Inflammatory macrophage (primary cell): Measurements from ENCODE around the gene CEP63.

Experiments
- DNase-seq, 2 donors: peaks; one replicate each; pipeline ENCODE4 v3.0.0-alpha.2; 2020 to 2022

Gene CEP63

DNA sequence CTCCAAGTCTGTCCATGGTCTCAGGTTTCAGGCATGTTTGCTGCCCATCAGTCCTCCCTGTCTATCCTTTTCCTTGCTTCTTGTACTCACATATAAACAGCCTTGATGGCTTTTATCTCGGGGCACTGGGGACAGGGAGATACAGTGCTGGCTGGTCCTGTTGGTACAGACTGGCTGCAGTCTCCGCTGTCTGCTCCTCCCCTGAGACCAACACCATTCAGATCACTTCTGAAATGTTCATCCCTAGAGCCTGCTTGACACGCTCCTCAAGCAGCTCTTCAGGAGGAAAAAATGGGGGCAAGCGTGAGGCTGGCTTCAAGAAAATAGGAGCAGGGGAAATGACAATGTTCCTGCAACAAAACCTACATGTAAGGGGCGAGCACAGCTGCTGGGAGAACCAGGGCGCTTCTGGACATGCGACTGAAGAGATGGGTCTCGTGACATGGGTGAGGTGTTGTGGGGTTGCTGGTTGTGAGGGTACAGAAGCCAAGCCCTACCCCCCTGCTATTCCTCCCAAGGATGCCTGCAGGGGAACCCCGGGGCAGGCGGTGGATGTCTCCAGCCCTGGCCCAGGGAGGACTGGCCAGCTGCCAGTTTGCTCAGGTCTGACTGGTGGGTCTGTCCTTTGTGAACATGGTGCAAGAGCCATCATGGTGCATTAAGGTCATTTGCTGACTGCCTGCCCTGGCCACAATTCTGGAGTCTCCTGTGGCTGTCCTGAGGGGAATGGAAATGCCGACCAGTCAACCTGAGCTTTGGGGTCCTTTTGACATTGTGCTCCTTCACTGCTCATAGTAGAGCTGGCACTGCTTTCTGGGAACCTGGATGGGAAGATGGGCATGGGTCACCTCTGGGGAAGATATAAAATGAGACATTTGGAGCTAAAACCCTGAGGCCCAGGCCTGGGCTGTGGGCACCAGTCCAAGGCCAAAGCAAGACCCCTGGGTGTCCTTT, 124.9 kb downstream of the CEP63 start:
- no peak for DNase-seq

GRCh38 chr3:134611516-134611915, 125.7 kb downstream of the CEP63 start:
- DNase-seq = no peak

- no peak for DNase-seq
Measured at GRCh38 chr3:134613006-134613520, 127.2 kb downstream of the CEP63 start.

DNA sequence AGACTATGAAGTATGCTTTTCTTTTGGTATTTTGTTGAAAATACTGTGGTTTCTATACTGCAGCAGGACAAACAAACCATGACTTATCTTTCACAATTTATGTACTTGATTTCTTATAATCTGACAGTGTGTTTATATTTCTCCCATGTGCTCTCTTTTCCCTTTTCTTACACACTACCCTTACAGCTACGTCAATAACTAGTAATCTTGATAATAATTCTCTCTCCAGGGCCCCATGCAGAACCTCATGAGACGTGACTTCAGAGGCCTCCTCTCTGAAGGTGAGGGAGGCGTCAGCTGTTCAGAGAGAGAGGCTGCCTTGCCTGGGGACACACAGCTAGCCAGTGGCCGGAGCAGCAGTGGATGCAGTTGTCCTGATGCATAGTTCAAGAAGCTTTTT, 129.1 kb downstream of the CEP63 start:
- DNase-seq = no peak

DNA sequence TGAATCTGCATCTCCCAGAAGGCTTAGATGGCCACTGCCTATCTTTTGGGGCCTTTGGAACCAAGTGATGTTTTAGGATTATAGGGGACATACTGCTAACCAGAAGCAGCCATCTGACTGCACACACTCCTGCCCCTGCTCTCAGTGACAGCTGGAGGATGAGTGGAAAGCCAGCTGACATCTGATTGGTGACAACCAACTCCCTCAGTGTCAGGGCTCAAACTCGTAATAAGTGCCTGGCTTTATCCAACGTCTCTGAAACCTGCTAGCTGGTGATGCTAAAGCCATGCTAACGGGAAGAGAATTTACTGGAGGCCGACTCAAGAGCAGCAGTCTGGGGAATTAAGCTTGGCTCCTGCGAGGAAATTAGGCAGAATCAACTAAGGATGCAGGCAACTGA, 129.9 kb downstream of the CEP63 start:
- no peak for DNase-seq

DNA sequence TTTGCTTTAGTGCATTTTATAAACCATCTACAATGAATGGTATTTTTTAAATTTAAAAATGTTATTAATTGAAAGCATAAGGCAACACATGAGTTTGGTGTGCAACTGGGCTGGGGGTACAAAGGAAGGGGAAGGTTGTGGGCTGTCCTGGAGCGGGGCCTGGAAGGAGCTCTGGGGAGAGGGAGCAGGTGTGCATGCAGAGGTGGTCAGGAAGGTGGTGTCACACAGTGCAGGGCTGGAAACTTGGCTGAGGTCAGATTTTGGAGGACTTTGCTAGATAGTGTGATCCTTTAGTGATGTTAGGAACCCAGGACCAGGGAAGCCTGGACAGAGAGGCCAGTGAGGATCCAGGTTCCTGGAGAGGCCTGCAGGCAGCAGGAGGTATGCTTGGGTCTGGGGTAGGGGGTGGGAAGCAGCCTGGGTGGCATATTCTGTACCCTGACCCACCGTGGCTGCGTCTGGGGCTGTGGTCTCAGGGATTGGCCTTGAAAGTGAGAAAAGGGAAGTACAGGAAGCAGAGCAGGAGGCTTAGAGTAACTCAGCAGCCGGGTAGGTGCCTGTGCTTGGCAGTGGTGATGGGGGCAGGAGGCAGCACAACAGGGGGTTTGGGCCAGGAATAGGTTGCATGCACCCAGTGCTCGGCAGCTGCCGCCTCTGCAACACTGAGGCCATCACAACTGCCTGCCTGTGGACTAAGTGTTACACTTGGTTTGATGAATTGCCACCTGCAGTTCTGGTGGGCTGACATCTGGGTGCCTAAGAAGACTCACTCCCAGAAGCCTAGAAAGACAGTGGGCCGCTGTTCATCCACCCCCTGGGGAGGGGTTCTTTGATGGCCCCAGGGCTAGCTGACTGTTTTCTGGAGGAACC, 132.0 kb downstream of the CEP63 start:
- no peak for DNase-seq

DNA sequence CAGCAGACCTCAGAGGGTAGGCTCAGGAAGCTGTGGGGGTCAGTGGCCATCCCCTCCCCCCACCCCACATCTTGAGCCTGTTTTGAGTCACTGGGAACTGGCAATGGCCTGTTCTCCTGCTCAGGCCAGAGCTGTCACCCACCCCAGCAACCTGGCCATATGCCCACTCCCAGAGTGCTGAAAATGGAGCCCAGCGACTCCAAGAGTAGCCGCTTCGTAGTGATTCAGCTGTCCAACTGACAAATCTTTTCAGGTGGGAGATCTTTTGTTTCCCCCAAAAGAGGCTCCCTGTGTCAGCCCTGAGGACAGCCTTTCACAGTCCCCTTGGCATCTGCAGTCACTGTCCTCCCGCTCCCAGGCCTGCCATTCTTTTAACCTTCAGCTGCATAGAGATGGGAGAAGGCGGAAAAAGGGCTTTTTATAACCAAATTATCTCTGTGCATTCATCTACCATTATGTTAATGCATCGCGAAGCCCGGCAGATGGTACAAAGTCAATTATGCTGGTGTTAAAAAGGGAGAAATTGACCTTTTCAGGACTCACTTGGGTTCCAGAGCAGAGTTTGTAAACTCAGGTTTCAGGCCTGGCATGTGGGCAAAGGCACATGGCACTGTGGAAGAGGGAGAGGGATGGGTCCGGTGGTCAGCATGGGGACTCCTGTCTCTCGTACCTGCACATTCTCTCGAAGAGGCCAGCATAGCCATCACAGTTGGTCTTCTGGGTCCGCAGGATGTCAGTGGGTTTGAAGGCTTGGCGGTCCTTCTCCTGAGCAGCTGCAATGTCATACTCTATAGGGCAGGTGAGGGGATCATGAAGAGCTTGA, 132.8 kb downstream of the CEP63 start:
- no peak for DNase-seq

DNA sequence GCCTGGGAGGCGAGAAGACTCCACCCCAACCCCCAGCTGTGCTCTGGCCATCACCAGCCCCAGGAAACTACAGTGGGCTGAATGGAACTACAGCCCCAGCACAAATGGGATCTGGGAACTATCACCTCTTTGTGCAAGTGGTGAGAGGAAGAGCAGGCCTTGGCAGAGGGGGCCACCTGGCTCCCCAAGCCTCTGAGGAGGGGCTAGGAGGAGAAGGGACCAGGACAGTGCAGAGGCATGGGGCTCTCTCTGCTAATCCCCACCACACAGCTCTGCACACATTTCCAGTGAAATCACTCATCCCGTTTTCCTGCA, 133.4 kb downstream of the CEP63 start:
- DNase-seq = no peak

DNA sequence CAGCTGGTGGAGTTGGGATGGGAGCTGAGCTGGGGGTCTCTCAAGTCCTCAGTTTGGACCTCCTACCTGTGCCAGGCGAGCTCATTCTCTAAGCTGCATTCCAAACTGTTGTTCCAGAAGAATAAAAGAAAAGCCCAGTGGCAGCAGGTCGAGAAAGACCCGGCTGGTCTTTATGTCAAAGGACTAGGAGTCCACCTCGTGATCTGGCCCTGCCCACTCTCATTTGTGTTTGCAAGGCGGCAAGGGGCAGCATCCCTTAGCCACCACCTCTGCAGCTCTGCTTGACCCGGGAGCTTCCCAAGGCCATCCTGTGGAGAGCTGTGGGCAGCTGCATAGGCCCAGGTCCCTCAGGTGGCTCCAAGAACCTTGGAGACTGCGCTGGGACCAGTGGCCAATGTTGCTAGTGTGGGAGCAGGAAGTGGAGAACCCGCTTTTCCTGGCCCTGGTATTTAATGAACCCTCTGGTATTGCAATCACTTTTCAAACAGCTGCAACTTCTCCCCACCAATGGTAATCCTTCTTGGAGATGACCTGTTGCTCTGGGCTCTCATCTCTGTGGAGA, 134.1 kb downstream of the CEP63 start:
- no peak for DNase-seq

DNA sequence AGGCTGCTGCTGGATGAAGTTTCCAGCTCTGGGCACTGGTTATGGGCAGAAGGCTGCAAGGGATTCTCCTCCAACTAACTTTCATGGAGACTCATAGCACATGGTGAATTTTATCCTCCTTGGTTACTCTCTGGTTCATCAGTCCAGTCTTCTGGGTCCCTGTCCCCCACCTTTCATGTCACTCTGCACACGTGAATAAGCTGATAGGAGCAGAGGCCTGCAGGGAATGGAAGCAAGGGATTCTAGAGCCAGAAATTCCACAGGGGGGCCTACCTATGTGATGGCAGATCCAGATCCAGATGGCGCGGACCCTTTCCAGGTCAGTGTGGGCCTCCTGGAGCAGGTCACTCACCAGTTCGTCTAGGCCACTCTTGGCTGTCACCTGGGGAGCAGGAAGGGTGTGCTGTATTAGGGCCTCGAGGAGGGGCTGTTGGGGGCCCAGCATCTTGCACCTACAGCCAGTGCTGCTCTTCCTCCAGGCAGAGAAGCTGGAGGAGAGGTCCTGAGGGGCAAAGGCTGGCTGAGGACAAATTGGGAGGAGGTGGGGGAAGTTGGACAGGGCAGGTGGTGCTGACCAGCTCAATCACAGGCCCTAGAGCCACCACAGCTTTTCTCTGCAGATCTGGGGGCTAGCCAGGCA, 134.7 kb downstream of the CEP63 start:
- no peak for DNase-seq

DNA sequence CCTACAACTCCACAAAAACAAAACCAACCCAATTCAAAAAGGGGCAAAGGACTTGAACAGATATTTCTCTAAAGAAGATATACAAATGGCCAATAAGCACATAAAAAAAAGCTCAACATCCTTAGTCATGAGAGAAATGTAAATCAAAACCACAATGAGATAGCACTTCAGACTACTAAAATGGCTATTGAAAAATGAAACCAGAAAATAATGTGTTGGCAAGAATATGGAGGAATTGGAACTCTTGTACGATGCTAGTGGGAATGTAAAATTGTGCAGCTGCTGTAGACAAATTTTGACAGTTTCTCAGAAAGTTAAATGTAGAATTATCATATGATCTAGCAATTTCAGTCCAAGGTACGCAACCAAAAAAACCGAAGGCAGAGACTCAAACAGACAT, 136.0 kb downstream of the CEP63 start:
- no peak for DNase-seq

- no peak for DNase-seq
Measured at GRCh38 chr3:134622806-134623365, 137.0 kb downstream of the CEP63 start.

- DNase-seq = no peak
Measured at GRCh38 chr3:134623615-134624245, 137.9 kb downstream of the CEP63 start.
